HL-60/S4 (cell line): ENCODE data around the gene ATXN10.
"Not testable (repeated sequence)": the region's sequence is repeated elsewhere in the genome, so short reads cannot be mapped to it uniquely, and the experiment has no call there.

Experiments
- in situ Hi-C: fragments of 300-500 bp; cut with MboI; formaldehyde crosslinking; loops from 2 replicates; pipeline ENCODE4 v1.14.3; 2022; ENCODE audit warnings: low sequenced_read_pairs

Gene ATXN10

GRCh38 chr22:45640941-45641621, 30.6 kb upstream of the ATXN10 start:
- in situ Hi-C loops: no loop called here

- in situ Hi-C loops: no loop called here
Measured at GRCh38 chr22:45642986-45643385, 28.6 kb upstream of the ATXN10 start.

GRCh38 chr22:45644714-45645113, 26.9 kb upstream of the ATXN10 start:
- in situ Hi-C loops: no loop called here

- in situ Hi-C loops: no loop called here
Measured at GRCh38 chr22:45645150-45645525, 26.5 kb upstream of the ATXN10 start.

GRCh38 chr22:45645526-45646414, 25.9 kb upstream of the ATXN10 start:
- in situ Hi-C loops: no loop called here

- in situ Hi-C loops: no loop called here
Measured at GRCh38 chr22:45647532-45648225, 24.0 kb upstream of the ATXN10 start.

GRCh38 chr22:45648301-45649117, 23.1 kb upstream of the ATXN10 start:
- in situ Hi-C loops: no loop called here

GRCh38 chr22:45649809-45650208, 21.8 kb upstream of the ATXN10 start:
- in situ Hi-C loops: loop anchor here (10.0 kb wide), 1 partner anchor 315 kb away; no protein-coding TSS in a partner anchor

GRCh38 chr22:45650721-45651120, 20.9 kb upstream of the ATXN10 start:
- in situ Hi-C loops: loop anchor here (10.0 kb wide), 1 partner anchor 314 kb away; no protein-coding TSS in a partner anchor

- in situ Hi-C loops: loop anchor here (10.0 kb wide), 1 partner anchor 313 kb away; no protein-coding TSS in a partner anchor
Measured at GRCh38 chr22:45651931-45652528, 19.6 kb upstream of the ATXN10 start.

- in situ Hi-C loops: loop anchor here (10.0 kb wide), 1 partner anchor 308 kb away; no protein-coding TSS in a partner anchor
Measured at GRCh38 chr22:45656577-45656976, 15.1 kb upstream of the ATXN10 start.

GRCh38 chr22:45657701-45658100, 13.9 kb upstream of the ATXN10 start:
- in situ Hi-C loops: loop anchor here (10.0 kb wide), 1 partner anchor 307 kb away; no protein-coding TSS in a partner anchor

- in situ Hi-C loops: no loop called here
Measured at GRCh38 chr22:45664136-45664646, 7.4 kb upstream of the ATXN10 start.

- in situ Hi-C loops: no loop called here
Measured at GRCh38 chr22:45667486-45667885, 4.1 kb upstream of the ATXN10 start.

GRCh38 chr22:45670363-45670762, 1.3 kb upstream of the ATXN10 start:
- in situ Hi-C loops: not testable (repeated sequence)

- in situ Hi-C loops: no loop called here
Measured at GRCh38 chr22:45670981-45671782, 452 bp upstream of the ATXN10 start.

- in situ Hi-C loops: no loop called here
Measured at GRCh38 chr22:45672564-45673481, 1.2 kb downstream of the ATXN10 start.
